ENCODE measurements around the gene STAB2. TPM values are rescaled to one million over a fixed set of nuclear protein-coding genes. Genes with fewer than 3 reads are reported as not detected.

Gene STAB2
- total RNA-seq, 4 donors from 2014 or later = under 0.01 to 2.5 (median 0.43) TPM

- TF ChIP-seq CTCF (IDR thresholded peaks at IDR 0.05) = no peak
- ATAC-seq (ENCODE audit: low FRiP score) (no peak), DNase-seq (ENCODE audit: low spot score) (no peak)
Measured at GRCh38 chr12:103634732-103635131, 47.7 kb downstream of the STAB2 start.

- ATAC-seq (ENCODE audit: low FRiP score) (no peak), DNase-seq (ENCODE audit: low spot score) (no peak)
- TF ChIP-seq CTCF (IDR thresholded peaks at IDR 0.05) = no peak
Measured at GRCh38 chr12:103635419-103635818, 48.3 kb downstream of the STAB2 start.

- ATAC-seq (ENCODE audit: low FRiP score) (no peak), DNase-seq (ENCODE audit: low spot score) (no peak)
- TF ChIP-seq CTCF (IDR thresholded peaks at IDR 0.05) = no peak
Measured at GRCh38 chr12:103637021-103637420, 49.9 kb downstream of the STAB2 start.

- ATAC-seq (ENCODE audit: low FRiP score) = no peak
- no peak for DNase-seq (ENCODE audit: low spot score)
- TF ChIP-seq CTCF (IDR thresholded peaks at IDR 0.05) = no peak
Measured at GRCh38 chr12:103637429-103637828, 50.4 kb downstream of the STAB2 start.

GRCh38 chr12:103639983-103640382, 52.9 kb downstream of the STAB2 start:
- DNase-seq (ENCODE audit: low spot score) = no peak
- ATAC-seq (ENCODE audit: low FRiP score) = no peak
- no peak for TF ChIP-seq CTCF (IDR thresholded peaks at IDR 0.05)

GRCh38 chr12:103640410-103640809, 53.3 kb downstream of the STAB2 start:
- DNase-seq (ENCODE audit: low spot score) (no peak), ATAC-seq (ENCODE audit: low FRiP score) (no peak)
- no peak for TF ChIP-seq CTCF (IDR thresholded peaks at IDR 0.05)

- no peak for ATAC-seq (ENCODE audit: low FRiP score)
- no peak for TF ChIP-seq CTCF (IDR thresholded peaks at IDR 0.05)
- no peak for DNase-seq (ENCODE audit: low spot score)
Measured at GRCh38 chr12:103640831-103641230, 53.8 kb downstream of the STAB2 start.
